ENCODE measurements around the gene CORIN.

Gene CORIN

GRCh38 chr4:47747211-47747610 is 90.7 kb downstream of the CORIN start:
- no peak overlapping the region for H2AFZ ChIP-seq (ENCODE audit: low read depth, low read length)
- TF ChIP-seq EZH2phosphoT487 (IDR thresholded peaks at IDR 0.05; ENCODE audit: low read depth) (no peak), CTCF (IDR thresholded peaks at IDR 0.05; ENCODE audit: low read depth, low read length) (no peak)
- H3K27ac ChIP-seq (ENCODE audit: low read length): no peak overlapping the region
- no peaks in the 10 kb centered on the region for H3K4me1 ChIP-seq (ENCODE audit: low read length)
- H3K9me3 ChIP-seq (ENCODE audit: insufficient read depth, low read length): no peaks in the 10 kb centered on the region
- H3K27me3 ChIP-seq (ENCODE audit: low read depth, low read length): no peaks in the 10 kb centered on the region
- no peaks in the 10 kb centered on the region for H4K20me1 ChIP-seq (ENCODE audit: insufficient read depth, low read length)
- no peak overlapping the region for H3K9ac ChIP-seq (ENCODE audit: low read length)
- H3K4me2 ChIP-seq (ENCODE audit: low read length): no peak overlapping the region
- H3K79me2 ChIP-seq (ENCODE audit: low read length): no peaks in the 10 kb centered on the region
- no peak overlapping the region for H3K4me3 ChIP-seq (ENCODE audit: low read length)
- no peaks in the 10 kb centered on the region for H3K36me3 ChIP-seq (replicated peaks; ENCODE audit: low read depth, low read length)

- H3K4me1 ChIP-seq (ENCODE audit: low read length): no peaks in the 10 kb centered on the region
- no peaks in the 10 kb centered on the region for H3K36me3 ChIP-seq (replicated peaks; ENCODE audit: low read depth, low read length)
- TF ChIP-seq EZH2phosphoT487 (IDR thresholded peaks at IDR 0.05; ENCODE audit: low read depth) (no peak), CTCF (IDR thresholded peaks at IDR 0.05; ENCODE audit: low read depth, low read length) (no peak)
- H3K27me3 ChIP-seq (ENCODE audit: low read depth, low read length): no peaks in the 10 kb centered on the region
- H3K9ac ChIP-seq (ENCODE audit: low read length): no peak overlapping the region
- no peaks in the 10 kb centered on the region for H3K9me3 ChIP-seq (ENCODE audit: insufficient read depth, low read length)
- no peak overlapping the region for H3K4me3 ChIP-seq (ENCODE audit: low read length)
- no peak overlapping the region for H3K4me2 ChIP-seq (ENCODE audit: low read length)
- no peaks in the 10 kb centered on the region for H4K20me1 ChIP-seq (ENCODE audit: insufficient read depth, low read length)
- H3K79me2 ChIP-seq (ENCODE audit: low read length): no peaks in the 10 kb centered on the region
- H3K27ac ChIP-seq (ENCODE audit: low read length): no peak overlapping the region
- H2AFZ ChIP-seq (ENCODE audit: low read depth, low read length): no peak overlapping the region
Measured at GRCh38 chr4:47746122-47746521, 91.7 kb downstream of the CORIN start.

- H3K27ac ChIP-seq (ENCODE audit: low read length): no peak overlapping the region
- H3K9me3 ChIP-seq (ENCODE audit: insufficient read depth, low read length): peaks cover 6% of the 10 kb centered on the region; the same call in 1 of the 2 replicates
- no peak for TF ChIP-seq CTCF (IDR thresholded peaks at IDR 0.05; ENCODE audit: low read depth, low read length)
- no peak for TF ChIP-seq EZH2phosphoT487 (IDR thresholded peaks at IDR 0.05; ENCODE audit: low read depth)
- no peaks in the 10 kb centered on the region for H3K36me3 ChIP-seq (replicated peaks; ENCODE audit: low read depth, low read length)
- H3K4me2 ChIP-seq (ENCODE audit: low read length): no peak overlapping the region
- no peak overlapping the region for H2AFZ ChIP-seq (ENCODE audit: low read depth, low read length)
- H3K9ac ChIP-seq (ENCODE audit: low read length): no peak overlapping the region
- H3K79me2 ChIP-seq (ENCODE audit: low read length): no peaks in the 10 kb centered on the region
- no peaks in the 10 kb centered on the region for H3K27me3 ChIP-seq (ENCODE audit: low read depth, low read length)
- H4K20me1 ChIP-seq (ENCODE audit: insufficient read depth, low read length): no peaks in the 10 kb centered on the region
- no peak overlapping the region for H3K4me3 ChIP-seq (ENCODE audit: low read length)
- H3K4me1 ChIP-seq (ENCODE audit: low read length): no peaks in the 10 kb centered on the region
Measured at GRCh38 chr4:47744843-47745382, 93.0 kb downstream of the CORIN start.

GRCh38 chr4:47744253-47744652 is 93.6 kb downstream of the CORIN start:
- peak overlapping the region; percentile 22; the same call in 1 of the 2 replicates for H3K4me3 ChIP-seq (ENCODE audit: low read length)
- H3K9me3 ChIP-seq (ENCODE audit: insufficient read depth, low read length): peaks cover 7% of the 10 kb centered on the region; the same call in 1 of the 2 replicates
- H2AFZ ChIP-seq (ENCODE audit: low read depth, low read length): peak overlapping the region; percentile 40; the same call in 1 of the 2 replicates

More at GRCh38 chr4:47744253-47744652, 93.6 kb downstream of the CORIN start:
- H3K4me2 ChIP-seq (ENCODE audit: low read length): peak overlapping the region; percentile 42
- no peak for TF ChIP-seq EZH2phosphoT487 (IDR thresholded peaks at IDR 0.05; ENCODE audit: low read depth)
- no peak for TF ChIP-seq CTCF (IDR thresholded peaks at IDR 0.05; ENCODE audit: low read depth, low read length)
- H4K20me1 ChIP-seq (ENCODE audit: insufficient read depth, low read length): no peaks in the 10 kb centered on the region
- no peak overlapping the region for H3K9ac ChIP-seq (ENCODE audit: low read length)
- no peaks in the 10 kb centered on the region for H3K36me3 ChIP-seq (replicated peaks; ENCODE audit: low read depth, low read length)
- no peaks in the 10 kb centered on the region for H3K79me2 ChIP-seq (ENCODE audit: low read length)
- H3K27ac ChIP-seq (ENCODE audit: low read length): no peak overlapping the region
- no peaks in the 10 kb centered on the region for H3K27me3 ChIP-seq (ENCODE audit: low read depth, low read length)
- no peaks in the 10 kb centered on the region for H3K4me1 ChIP-seq (ENCODE audit: low read length)
